T-cell (primary cell): ENCODE measurements around the gene AXL. TPM values are rescaled to one million over a fixed set of nuclear protein-coding genes. Genes with fewer than 3 reads are reported as not detected.
A peak's percentile ranks its signal among the peaks of the same experiment; 100 is the strongest.

ENCODE experiments used
- ATAC-seq, 4 experiments: fragments of 200-7000 bp in 3 of 4; fragments of 150-1000 bp in 1 of 4; cut with Tn5 transposase; replicated peaks in 1 of 4; 1 replicate in 3 of 4; 2 replicates in 1 of 4; pipeline ENCODE4 v1.10.0; 2021; ENCODE audit warnings: moderate library complexity in 3 of 4, mild to moderate bottlenecking in 2 of 4, moderate number of reproducible peaks in 1 of 4
- CTCF ChIA-PET, 2 donors: fragments of 300-600 bp; sonication (Branson Sonifier 250); formaldehyde crosslinking; loops; one replicate each; lab custom pipeline; 2022; ENCODE audit warnings: antibody characterized with exemption in 2 of 2; lab: Charles Lee
- POLR2A ChIA-PET, 2 donors: fragments of 300-600 bp; sonication (Branson Sonifier 250); formaldehyde crosslinking; loops; one replicate each; lab custom pipeline; 2022; ENCODE audit warnings: antibody characterized with exemption in 2 of 2; lab: Charles Lee
- DNase-seq, 35 experiments: peaks; one replicate each; pipeline versions ENCODE4 v3.0.0 to v3.0.0-alpha.2; 2013 to 2023
- H3K27ac ChIP-seq: one replicate; pipeline ENCODE4 v1.5.1; 2013; ENCODE audit warnings: low read length
- H3K27me3 ChIP-seq, 2 experiments: replicated peaks in 1 of 2; 1 replicate in 1 of 2; 2 replicates in 1 of 2; pipeline versions ENCODE4 v1.6.1 to v1.7.0; 2013; ENCODE audit warnings: low read length in 1 of 2, mixed read lengths in 1 of 2; ENCODE audit not compliant: control insufficient read depth in 2 of 2, insufficient read depth in 2 of 2; ENCODE audit errors: extremely low read depth in 1 of 2
- H3K36me3 ChIP-seq, 2 donors: 1 replicate in 1 of 2; 2 replicates in 1 of 2; pipeline versions ENCODE4 v1.6.1 to v1.7.0; 2013; ENCODE audit warnings: low read length in 1 of 2; ENCODE audit not compliant: control insufficient read depth in 2 of 2, insufficient read depth in 1 of 2; ENCODE audit errors: extremely low read depth in 1 of 2
- H3K4me1 ChIP-seq, 2 experiments: 1 replicate in 1 of 2; 2 replicates in 1 of 2; pipeline versions ENCODE4 v1.6.1 to v1.7.0; 2013; ENCODE audit warnings: low read length in 2 of 2, mixed read lengths in 1 of 2; ENCODE audit not compliant: insufficient read depth in 2 of 2, control insufficient read depth in 1 of 2; ENCODE audit errors: extremely low read depth in 1 of 2
- H3K4me3 ChIP-seq, 2 donors: 1 replicate in 1 of 2; 2 replicates in 1 of 2; pipeline versions ENCODE4 v1.5.1 to v1.7.0; 2013; ENCODE audit warnings: mild to moderate bottlenecking in 2 of 2, low read length in 1 of 2, moderate library complexity in 1 of 2; ENCODE audit not compliant: control insufficient read depth in 1 of 2; ENCODE audit errors: extremely low read depth in 1 of 2
- H3K9me3 ChIP-seq: 2 replicates; pipeline ENCODE4 v1.7.0; 2013
- H3K27ac Mint-ChIP-seq, 2 donors: one replicate each; pipeline ENCODE4 v1.8.0; 2020 to 2021; ENCODE audit warnings: mild to moderate bottlenecking in 2 of 2, mixed read lengths in 2 of 2
- H3K27me3 Mint-ChIP-seq, 2 donors: one replicate each; pipeline ENCODE4 v1.8.0; 2021 to 2022; ENCODE audit warnings: mixed read lengths in 2 of 2
- H3K36me3 Mint-ChIP-seq: one replicate; pipeline ENCODE4 v1.8.0; 2021; ENCODE audit warnings: mixed read lengths
- H3K4me1 Mint-ChIP-seq, 3 donors: one replicate each; pipeline ENCODE4 v1.8.0; 2020 to 2022; ENCODE audit warnings: mixed read lengths in 3 of 3, mild to moderate bottlenecking in 1 of 3
- H3K4me3 Mint-ChIP-seq, 3 donors: one replicate each; pipeline ENCODE4 v1.8.0; 2020 to 2022; ENCODE audit warnings: mild to moderate bottlenecking in 3 of 3, mixed read lengths in 3 of 3, moderate library complexity in 3 of 3
- H3K9me3 Mint-ChIP-seq, 3 donors: one replicate each; pipeline ENCODE4 v1.8.0; 2020 to 2022; ENCODE audit warnings: mixed read lengths in 3 of 3
- WGBS: methylation state at CpG from one replicate; pipeline ENCODE4 v1.1.5; 2013; ENCODE audit warnings: missing lambda C conversion rate; ENCODE audit not compliant: insufficient coverage; 5-methylcytosine and 5-hydroxymethylcytosine counted together
- total RNA-seq, 35 experiments: library from RNA in 6 of 35; stranded (reverse) in 6 of 35; fragments of 120-200 nt in 1 of 35; gene quantifications; one replicate each; pipeline versions ENCODE4 v1.2.1 to v1.2.4 and lab custom pipeline; 2013 to 2026

Gene AXL
- total RNA-seq, 5 donors from 2014 or later (not counting 1 experiment from before 2014, with no cell fraction given) = 0.16 to 0.70 (median 0.47) TPM; not detected in 2

DNA sequence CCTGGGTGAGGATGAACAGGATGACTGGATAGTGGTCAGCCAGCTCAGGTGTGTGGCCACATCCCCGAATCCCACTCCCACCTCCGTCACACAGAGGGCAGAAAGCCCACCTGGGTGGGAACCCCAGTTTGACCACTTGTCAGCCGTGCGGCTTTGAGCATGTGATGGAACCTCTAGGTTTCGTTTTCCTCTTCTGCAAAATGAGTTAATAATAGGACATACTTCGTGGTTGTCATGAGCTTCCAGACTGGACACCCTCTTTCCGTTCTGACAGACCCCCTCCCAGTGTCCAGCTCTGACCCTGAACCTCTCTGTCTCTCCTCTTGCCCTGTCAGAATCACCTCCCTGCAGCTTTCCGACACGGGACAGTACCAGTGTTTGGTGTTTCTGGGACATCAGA is 1.8 kb downstream of the AXL start:
- no peak for ATAC-seq
- H3K4me3 Mint-ChIP-seq = no peak overlapping the region

DNA sequence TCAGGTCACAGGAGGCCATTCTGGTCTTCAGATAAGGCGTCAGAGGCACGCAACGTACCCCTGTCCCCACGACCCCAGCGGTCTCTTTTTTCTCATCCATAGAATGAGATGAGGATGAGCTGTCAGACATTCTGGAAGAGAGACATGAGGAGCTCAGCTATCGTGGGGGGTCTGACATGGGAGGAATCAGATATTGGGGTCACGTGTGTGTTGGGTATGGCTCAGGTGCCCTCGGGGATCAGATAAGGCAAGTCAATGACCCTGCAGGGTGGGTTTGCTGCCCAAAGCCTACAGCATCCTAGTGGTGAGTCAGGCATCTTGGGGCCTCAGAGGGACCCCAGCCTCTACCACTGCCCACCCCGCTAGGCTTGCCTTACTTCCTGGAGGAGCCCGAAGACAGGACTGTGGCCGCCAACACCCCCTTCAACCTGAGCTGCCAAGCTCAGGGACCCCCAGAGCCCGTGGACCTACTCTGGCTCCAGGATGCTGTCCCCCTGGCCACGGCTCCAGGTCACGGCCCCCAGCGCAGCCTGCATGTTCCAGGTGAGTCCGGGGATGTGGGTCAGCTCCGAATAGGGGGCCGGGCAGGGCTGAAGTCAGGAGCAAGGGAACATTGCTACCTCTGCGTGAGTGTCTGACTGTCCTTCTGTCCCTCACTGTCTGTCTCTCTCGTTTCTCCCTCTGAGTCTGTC is 2.6 kb downstream of the AXL start:
- WGBS = 88% methylated on average over 11 of the region's 20 CpGs
- CTCF ChIA-PET = interaction anchor here in 1 of 2 donors (0.5 to 1.0 kb wide), 2 partner anchors 17 to 85 kb away, joined by 3 read pairs; no protein-coding TSS in a partner anchor
- POLR2A ChIA-PET = interaction anchor here in 1 of 2 donors (0.6 kb wide), 1 partner anchor 18 kb away, joined by 4 read pairs; no protein-coding TSS in a partner anchor
- Mint-ChIP-seq H3K36me3 (no peaks in the 10 kb centered on the region), H3K27ac (no peak overlapping the region), H3K4me3 (no peak overlapping the region), H3K27me3 (peaks cover 31 to 39% of the 10 kb centered on the region in 2 donors), H3K4me1 (peaks cover 12 to 17% (median 16%) of the 10 kb centered on the region in 3 donors), H3K9me3 (no peaks in the 10 kb centered on the region)
- no peak for DNase-seq
- Histone ChIP-seq H3K4me1 (peaks cover 3 to 10% of the 10 kb centered on the region in 2 experiments), H3K9me3 (no peaks in the 10 kb centered on the region), H3K27ac (no peak overlapping the region), H3K36me3 (no peaks in the 10 kb centered on the region), H3K27me3 (peaks cover 4 to 65% of the 10 kb centered on the region in 2 experiments), H3K4me3 (no peak overlapping the region)
- ATAC-seq = no peak

More for the DNA sequence above, 1.8 kb downstream of the AXL start:
- CTCF ChIA-PET = interaction anchor here in 1 of 2 donors (0.5 to 1.0 kb wide), 2 partner anchors 17 to 86 kb away, joined by 3 read pairs; no protein-coding TSS in a partner anchor
- Mint-ChIP-seq H3K36me3 (no peaks in the 10 kb centered on the region), H3K4me1 (peaks cover 8 to 13% (median 11%) of the 10 kb centered on the region in 3 donors), H3K27ac (no peak overlapping the region), H3K27me3 (peaks cover 32 to 39% of the 10 kb centered on the region in 2 donors), H3K9me3 (no peaks in the 10 kb centered on the region)
- no peak overlapping the region for H3K27ac ChIP-seq
- H3K9me3 ChIP-seq = no peaks in the 10 kb centered on the region
- H3K27me3 ChIP-seq = peaks cover 4 to 60% of the 10 kb centered on the region in 2 experiments
- POLR2A ChIA-PET = no interaction called here
- DNase-seq = no peak
- H3K36me3 ChIP-seq = no peaks in the 10 kb centered on the region
- 50% methylated on average over 1 of the region's 9 CpGs for WGBS
- no peak overlapping the region for H3K4me3 ChIP-seq
- peaks cover 0 to 3% of the 10 kb centered on the region in 2 experiments for H3K4me1 ChIP-seq

DNA sequence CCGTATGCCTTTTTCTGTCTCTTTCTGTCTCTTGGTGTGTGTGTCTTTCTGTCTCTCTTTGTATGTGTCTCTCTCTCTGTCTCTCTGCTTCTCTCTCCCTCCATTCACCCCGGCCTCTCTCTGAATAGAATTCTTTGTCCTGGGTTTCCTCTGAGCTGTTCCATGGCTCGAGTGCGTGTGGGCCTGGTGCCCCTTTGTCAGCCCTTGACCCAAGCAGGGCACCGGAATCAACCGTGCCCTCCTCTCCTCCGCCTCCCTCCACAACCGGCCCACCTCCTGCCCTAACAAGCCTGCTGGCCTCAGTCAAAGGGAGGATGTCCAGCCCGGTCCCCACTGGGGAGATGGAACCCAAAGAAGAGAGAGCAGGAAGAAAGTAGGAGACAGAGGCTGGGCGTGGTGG is 3.2 kb downstream of the AXL start:
- H3K27me3 ChIP-seq = peaks cover 4 to 62% of the 10 kb centered on the region in 2 experiments
- no peak for DNase-seq
- H3K4me1 ChIP-seq = peaks cover 6 to 14% of the 10 kb centered on the region in 2 experiments
- H3K9me3 ChIP-seq = no peaks in the 10 kb centered on the region
- ChIA-PET POLR2A (no interaction called here), CTCF (no interaction called here)
- Mint-ChIP-seq H3K36me3 (no peaks in the 10 kb centered on the region), H3K4me3 (no peak overlapping the region), H3K27ac (no peak overlapping the region), H3K4me1 (peaks cover 17 to 22% (median 22%) of the 10 kb centered on the region in 3 donors), H3K27me3 (peaks cover 27 to 36% of the 10 kb centered on the region in 2 donors), H3K9me3 (no peaks in the 10 kb centered on the region)
- no peaks in the 10 kb centered on the region for H3K36me3 ChIP-seq
- H3K4me3 ChIP-seq = no peak overlapping the region
- no peak for ATAC-seq
- WGBS = 82% methylated on average over 3 of the region's 10 CpGs
- no peak overlapping the region for H3K27ac ChIP-seq

DNA sequence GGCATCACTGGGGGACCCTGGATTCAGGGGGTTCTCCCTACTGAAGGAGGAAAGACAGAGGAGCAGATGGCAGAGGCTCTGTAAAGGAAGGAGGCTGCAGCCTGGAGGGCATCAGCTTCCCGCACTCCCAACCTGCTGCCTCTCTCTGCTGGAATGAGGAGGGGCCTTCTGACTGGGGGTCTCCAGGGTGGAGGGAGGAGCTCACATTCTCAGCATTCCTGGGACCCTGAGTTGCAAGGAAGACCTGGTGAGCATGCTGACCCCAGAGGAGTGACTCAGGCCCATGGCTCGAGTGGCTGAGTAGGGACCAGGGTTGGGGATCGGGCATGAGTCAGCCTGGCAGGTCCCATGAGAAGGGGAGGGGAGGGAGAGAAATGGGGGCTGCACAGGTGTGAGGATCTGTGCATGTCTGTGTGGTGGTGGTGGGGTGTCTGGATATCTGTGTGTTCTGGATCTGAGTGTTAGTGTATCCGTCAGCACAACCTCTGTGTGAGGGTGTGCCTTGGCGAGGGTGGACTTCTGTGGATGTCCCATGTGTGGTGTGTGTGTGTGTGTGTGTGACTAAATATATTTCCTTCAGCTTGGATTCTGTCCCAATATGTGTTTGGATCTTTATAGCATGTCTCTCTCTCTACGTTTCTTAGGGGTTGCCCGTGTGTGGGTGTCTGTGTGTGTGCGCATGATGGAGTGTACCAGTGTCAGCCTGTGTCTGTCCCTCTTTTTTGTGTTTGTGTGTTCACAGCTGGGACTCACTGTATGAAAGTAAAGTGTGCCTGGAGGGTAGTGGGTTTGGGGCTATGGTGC is 4.6 kb downstream of the AXL start:
- 73% methylated on average over 6 of the region's 8 CpGs for WGBS
- H3K27me3 Mint-ChIP-seq = peaks cover 19 to 29% of the 10 kb centered on the region in 2 donors
- H3K9me3 ChIP-seq = no peaks in the 10 kb centered on the region
- H3K4me1 ChIP-seq = peaks cover 6 to 14% of the 10 kb centered on the region in 2 experiments
- H3K27ac Mint-ChIP-seq = peak overlapping the region; percentile 7 to 40
- H3K36me3 ChIP-seq = no peaks in the 10 kb centered on the region
- H3K4me3 ChIP-seq = no peak overlapping the region
- H3K27ac ChIP-seq = no peak overlapping the region
- peaks cover 0 to 55% of the 10 kb centered on the region in 2 experiments for H3K27me3 ChIP-seq
- H3K4me3 Mint-ChIP-seq = no peak overlapping the region
- peaks cover 17 to 24% (median 22%) of the 10 kb centered on the region in 3 donors for H3K4me1 Mint-ChIP-seq
- ChIA-PET POLR2A (no interaction called here), CTCF (no interaction called here)
- ATAC-seq (no peak), DNase-seq (no peak)
- no peaks in the 10 kb centered on the region for H3K36me3 Mint-ChIP-seq
- H3K9me3 Mint-ChIP-seq = no peaks in the 10 kb centered on the region

DNA sequence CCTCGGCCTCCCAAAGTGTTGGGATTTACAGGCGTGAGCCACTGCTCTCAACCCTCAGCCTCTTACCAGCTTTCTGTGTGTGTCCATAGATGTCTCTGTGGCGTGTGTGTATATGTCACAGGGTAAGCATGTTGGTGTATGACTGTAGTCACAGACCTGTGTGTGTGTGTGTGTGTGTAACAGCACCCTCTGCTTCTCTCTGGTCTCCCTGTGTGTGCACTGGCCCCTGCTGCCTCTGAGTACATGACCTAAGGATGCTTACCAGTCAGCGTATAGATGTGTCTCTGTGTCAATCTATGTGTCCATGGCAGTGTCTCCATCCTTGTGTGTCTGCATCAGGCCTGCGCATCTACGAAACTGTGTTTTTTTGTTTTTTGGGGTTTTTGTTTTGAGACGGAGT is 5.6 kb downstream of the AXL start:
- Histone ChIP-seq H3K4me3 (no peak overlapping the region), H3K36me3 (no peaks in the 10 kb centered on the region), H3K27me3 (peaks cover 0 to 50% of the 10 kb centered on the region in 2 experiments), H3K9me3 (no peaks in the 10 kb centered on the region), H3K27ac (no peak overlapping the region), H3K4me1 (peaks cover 6 to 14% of the 10 kb centered on the region in 2 experiments)
- H3K36me3 Mint-ChIP-seq = no peaks in the 10 kb centered on the region
- H3K4me1 Mint-ChIP-seq = peaks cover 17 to 24% (median 22%) of the 10 kb centered on the region in 3 donors
- CTCF ChIA-PET = no interaction called here
- H3K4me3 Mint-ChIP-seq = no peak overlapping the region
- DNase-seq (no peak), ATAC-seq (no peak)
- no peak overlapping the region for H3K27ac Mint-ChIP-seq
- POLR2A ChIA-PET = no interaction called here
- peaks cover 11 to 24% of the 10 kb centered on the region in 2 donors for H3K27me3 Mint-ChIP-seq
- WGBS = 95% methylated on average over 3 of the region's 7 CpGs
- H3K9me3 Mint-ChIP-seq = no peaks in the 10 kb centered on the region
